ENCODE results near the gene PERM1. TPM values are rescaled to one million over a fixed set of nuclear protein-coding genes. Genes with fewer than 3 reads are reported as not detected.
A peak's percentile ranks its signal among the peaks of the same experiment; 100 is the strongest.

The PERM1 gene
- total RNA-seq, 1 experiment from 2014 or later: 0.47 TPM

GRCh38 chr1:1024771-1025699, 43.1 kb upstream of the PERM1 start:
- peak overlapping the region; percentile 62 for H3K9ac ChIP-seq (ENCODE audit: low read length)
- POLR2A ChIA-PET (ENCODE audit: unreplicated experiment): no interaction called here

GRCh38 chr1:1024149-1024770, 42.4 kb upstream of the PERM1 start:
- no peak for TF ChIP-seq EZH2 (IDR thresholded peaks at IDR 0.05; ENCODE audit: low read length, unreplicated experiment)
- TF ChIP-seq EZH2phosphoT487 (IDR thresholded peaks at IDR 0.05; ENCODE audit: borderline replicate concordance, low read length): no peak
- no peak for TF ChIP-seq CTCF (conservative IDR thresholded peaks at IDR 0.05; ENCODE audit: low read depth, low read length)
- CTCF ChIA-PET: interaction anchor here (1.0 kb wide), 1 partner anchor 267 kb away, joined by 3 read pairs; no protein-coding TSS in a partner anchor
- H2AFZ ChIP-seq (ENCODE audit: low read length): no peak overlapping the region
- no peaks in the 10 kb centered on the region for H3K9me2 ChIP-seq (replicated peaks; ENCODE audit: low read length)
- peaks cover 85% of the 10 kb centered on the region for H3K79me2 ChIP-seq (ENCODE audit: low read length)
- peaks cover 49% of the 10 kb centered on the region for H3K36me3 ChIP-seq (ENCODE audit: low read depth, low read length)
- peak overlapping the region; percentile 99 for H3K4me2 ChIP-seq (ENCODE audit: low read length)
- POLR2A ChIA-PET (ENCODE audit: unreplicated experiment): no interaction called here
- no peak overlapping the region for H3K9ac ChIP-seq (ENCODE audit: low read length)
- peaks cover 48% of the 10 kb centered on the region for H3K4me1 ChIP-seq (ENCODE audit: insufficient read depth, low read length)
- BruUV-seq (replicated peaks): no TSS peak
- no peak for DNase-seq
- H3F3A ChIP-seq (ENCODE audit: low read length, unreplicated experiment): no peaks in the 10 kb centered on the region
- no peak overlapping the region for H3K27ac ChIP-seq (ENCODE audit: low read length)
- H3K9me3 ChIP-seq (ENCODE audit: low read length): no peaks in the 10 kb centered on the region
- no peak for ATAC-seq
- intact Hi-C loops (cut with micrococcal nuclease): no loop called here
- H3K4me3 ChIP-seq (ENCODE audit: low read length): peak overlapping the region; percentile 63
- peaks cover 51% of the 10 kb centered on the region for H4K20me1 ChIP-seq (ENCODE audit: low read length)
- H3K27me3 ChIP-seq (ENCODE audit: low read length): no peaks in the 10 kb centered on the region

More at GRCh38 chr1:1024771-1025699, 43.1 kb upstream of the PERM1 start:
- intact Hi-C loops (cut with micrococcal nuclease): no loop called here
- Histone ChIP-seq H3K9me3 (ENCODE audit: low read length) (no peaks in the 10 kb centered on the region), H3K4me2 (ENCODE audit: low read length) (peak overlapping the region; percentile 99), H3K27me3 (ENCODE audit: low read length) (no peaks in the 10 kb centered on the region), H3K27ac (ENCODE audit: low read length) (peak overlapping the region; percentile 60), H4K20me1 (ENCODE audit: low read length) (peaks cover 53% of the 10 kb centered on the region), H3K4me1 (ENCODE audit: insufficient read depth, low read length) (peaks cover 48% of the 10 kb centered on the region), H3K4me3 (ENCODE audit: low read length) (peak overlapping the region; percentile 63), H3K79me2 (ENCODE audit: low read length) (peaks cover 88% of the 10 kb centered on the region), H3K9me2 (replicated peaks; ENCODE audit: low read length) (no peaks in the 10 kb centered on the region), H2AFZ (ENCODE audit: low read length) (no peak overlapping the region), H3K36me3 (ENCODE audit: low read depth, low read length) (peaks cover 49% of the 10 kb centered on the region), H3F3A (ENCODE audit: low read length, unreplicated experiment) (no peaks in the 10 kb centered on the region)
- BruUV-seq (replicated peaks): no TSS peak
- TF ChIP-seq EZH2phosphoT487 (IDR thresholded peaks at IDR 0.05; ENCODE audit: borderline replicate concordance, low read length) (no peak), CTCF (conservative IDR thresholded peaks at IDR 0.05; ENCODE audit: low read depth, low read length) (no peak), EZH2 (IDR thresholded peaks at IDR 0.05; ENCODE audit: low read length, unreplicated experiment) (no peak)
- ATAC-seq (peak; percentile 38), DNase-seq (peak; percentile 99)
- CTCF ChIA-PET: no interaction called here
